Suprapubic skin (tissue), 4 donors: ENCODE measurements around the gene KHDC3L. TPM values are rescaled to one million over a fixed set of nuclear protein-coding genes. Genes with fewer than 3 reads are reported as not detected.

Experiments used
- DNase-seq, 2 donors: peaks; one replicate each; pipeline ENCODE4 v3.0.0-alpha.2; 2019; ENCODE audit warnings: low spot score in 2 of 2
- H3K27ac ChIP-seq: fragments of 200-600 bp; sonication (generic); one replicate; pipeline ENCODE4 v1.5.1; 2019
- H3K27me3 ChIP-seq: fragments of 200-600 bp; sonication (generic); one replicate; pipeline ENCODE4 v1.5.1; 2019
- H3K36me3 ChIP-seq: fragments of 200-600 bp; sonication (generic); one replicate; pipeline ENCODE4 v1.5.1; 2019
- H3K4me1 ChIP-seq: fragments of 200-600 bp; sonication (generic); one replicate; pipeline ENCODE4 v1.5.1; 2019
- H3K4me3 ChIP-seq: fragments of 200-600 bp; sonication (generic); one replicate; pipeline ENCODE4 v1.5.1; 2019; ENCODE audit warnings: mild to moderate bottlenecking
- H3K9me3 ChIP-seq: fragments of 200-600 bp; sonication (generic); one replicate; pipeline ENCODE4 v1.5.1; 2019
- CTCF ChIP-seq, 2 donors: fragments of 200-600 bp in 1 of 2; fragments of 450-650 bp in 1 of 2; sonication (generic) in 1 of 2; IDR thresholded peaks; one replicate each; pipeline ENCODE4 v1.5.1; 2016 to 2019; ENCODE audit warnings: antibody characterized with exemption in 2 of 2, mild to moderate bottlenecking in 1 of 2, moderate library complexity in 1 of 2
- EP300 ChIP-seq: sonication (generic); formaldehyde crosslinking; IDR thresholded peaks from one replicate; pipeline ENCODE4 v1.6.1; 2017; ENCODE audit warnings: antibody characterized with exemption
- POLR2A ChIP-seq, 2 donors: fragments of 450-650 bp; IDR thresholded peaks; one replicate each; pipeline ENCODE4 v1.6.1; 2017; ENCODE audit warnings: antibody characterized with exemption in 2 of 2, mild to moderate bottlenecking in 2 of 2, moderate library complexity in 2 of 2
- POLR2AphosphoS5 ChIP-seq, 3 donors: sonication (generic); formaldehyde crosslinking; IDR thresholded peaks; one replicate each; pipeline ENCODE4 v1.6.1; 2017; ENCODE audit warnings: antibody characterized with exemption in 3 of 3
- WGBS: methylation state at CpG from one replicate; pipeline ENCODE4 v1.1.5; 2018; 5-methylcytosine and 5-hydroxymethylcytosine counted together
- total RNA-seq, 4 donors: library from RNA; depleted of rRNA; stranded (reverse); fragments of >200 nt; gene quantifications; one replicate each; pipeline ENCODE4 v1.1.0, GENCODE V29; 2016

The KHDC3L gene
- total RNA-seq, 4 donors from 2014 or later, result not detected

- H3K4me3 ChIP-seq, result no peak overlapping the region
- H3K9me3 ChIP-seq, result no peaks in the 10 kb centered on the region
- no peak for DNase-seq
- H3K4me1 ChIP-seq, result no peaks in the 10 kb centered on the region
- WGBS, result 36% methylated on average over 22 of the region's 33 CpGs
- peaks cover 36% of the 10 kb centered on the region for H3K27me3 ChIP-seq
- H3K36me3 ChIP-seq, result no peaks in the 10 kb centered on the region
- H3K27ac ChIP-seq, result no peak overlapping the region
- TF ChIP-seq POLR2AphosphoS5 (IDR thresholded peaks at IDR 0.05) (no peak), POLR2A (IDR thresholded peaks at IDR 0.05) (no peak)
Observed at GRCh38 chr6:73348550-73349204, 13.8 kb upstream of the KHDC3L start.

GRCh38 chr6:73349311-73349710 lies 13.1 kb upstream of the KHDC3L start:
- no peak for TF ChIP-seq POLR2AphosphoS5 (IDR thresholded peaks at IDR 0.05)
- no peak for TF ChIP-seq EP300
- no peak for TF ChIP-seq POLR2A (IDR thresholded peaks at IDR 0.05)
- TF ChIP-seq CTCF (IDR thresholded peaks at IDR 0.05), result no peak
- Histone ChIP-seq H3K9me3 (no peaks in the 10 kb centered on the region), H3K4me3 (no peak overlapping the region), H3K27me3 (peaks cover 41% of the 10 kb centered on the region), H3K4me1 (no peaks in the 10 kb centered on the region), H3K27ac (no peak overlapping the region), H3K36me3 (no peaks in the 10 kb centered on the region)
- no peak for DNase-seq
- WGBS, result 19% methylated on average over 6 of the region's 6 CpGs

- Histone ChIP-seq H3K27me3 (peaks cover 25% of the 10 kb centered on the region), H3K9me3 (no peaks in the 10 kb centered on the region), H3K4me1 (no peaks in the 10 kb centered on the region), H3K4me3 (no peak within 1 kb of the TSS), H3K36me3 (no peaks in the 10 kb centered on the region), H3K27ac (no peak within 1 kb of the TSS)
- no peak for TF ChIP-seq EP300
- no peak for TF ChIP-seq POLR2A (IDR thresholded peaks at IDR 0.05)
- TF ChIP-seq POLR2AphosphoS5 (IDR thresholded peaks at IDR 0.05), result no peak
- no peak for TF ChIP-seq CTCF (IDR thresholded peaks at IDR 0.05)
- DNase-seq, result no peak
- WGBS, result 92% methylated on average over 27 of the region's 59 CpGs
Observed at GRCh38 chr6:73353636-73354593, 8.5 kb upstream of the KHDC3L start, which contains the start of gene DPPA5. Gene DPPA5, minus strand, starts transcription at chr6:73354276. Its CDS starts 51 bp downstream, at chr6:73354225.

GRCh38 chr6:73362869-73363536 lies 545 bp downstream of the KHDC3L start:
- no peak for TF ChIP-seq EP300
- no peak for TF ChIP-seq CTCF (IDR thresholded peaks at IDR 0.05)
- no peak for TF ChIP-seq POLR2AphosphoS5 (IDR thresholded peaks at IDR 0.05)
- TF ChIP-seq POLR2A (IDR thresholded peaks at IDR 0.05), result no peak
- Histone ChIP-seq H3K36me3 (no peaks in the 10 kb centered on the region), H3K4me3 (no peak overlapping the region), H3K9me3 (no peaks in the 10 kb centered on the region), H3K4me1 (no peaks in the 10 kb centered on the region), H3K27me3 (no peaks in the 10 kb centered on the region), H3K27ac (no peak overlapping the region)
- 96% methylated on average over 16 of the region's 31 CpGs for WGBS
- no peak for DNase-seq

GRCh38 chr6:73363537-73363875 lies 1.0 kb downstream of the KHDC3L start:
- 97% methylated on average over 22 of the region's 23 CpGs for WGBS
- no peaks in the 10 kb centered on the region for H3K4me1 ChIP-seq

More at GRCh38 chr6:73363537-73363875, 1.0 kb downstream of the KHDC3L start:
- no peak overlapping the region for H3K27ac ChIP-seq
- no peaks in the 10 kb centered on the region for H3K36me3 ChIP-seq
- H3K4me3 ChIP-seq, result no peak overlapping the region
- DNase-seq, result no peak
- no peak for TF ChIP-seq EP300
- TF ChIP-seq POLR2A (IDR thresholded peaks at IDR 0.05), result no peak
- no peak for TF ChIP-seq CTCF (IDR thresholded peaks at IDR 0.05)
- no peak for TF ChIP-seq POLR2AphosphoS5 (IDR thresholded peaks at IDR 0.05)
- H3K9me3 ChIP-seq, result no peaks in the 10 kb centered on the region
- H3K27me3 ChIP-seq, result no peaks in the 10 kb centered on the region
